ENCODE data around the gene RIPOR1.
A peak's percentile ranks its signal among the peaks of the same experiment; 100 is the strongest.
"Not testable (repeated sequence)": the region's sequence is repeated elsewhere in the genome, so short reads cannot be mapped to it uniquely, and the experiment has no call there.

RIPOR1 gene

GRCh38 chr16:67486805-67487204 lies 41.8 kb upstream of the RIPOR1 start:
- H3K9me2 ChIP-seq (ENCODE audit: low read depth, low read length): no peaks in the 10 kb centered on the region
- peaks cover 33% of the 10 kb centered on the region; the same call in 1 of the 2 replicates for H3K36me3 ChIP-seq (ENCODE audit: insufficient read depth, low read length)
- H3K4me3 ChIP-seq (ENCODE audit: low read depth, low read length, poor library complexity, severe bottlenecking): no peak overlapping the region
- no peak overlapping the region for H3K27ac ChIP-seq (ENCODE audit: low read depth, low read length, poor library complexity, severe bottlenecking)
- H3K9me3 ChIP-seq (ENCODE audit: low read length): 0 out of 2 replicates have a peak, but pooled peaks cover 3% of the 10 kb centered on the region
- TF ChIP-seq CTCF (IDR thresholded peaks at IDR 0.05; ENCODE audit: low read length): no peak
- TF ChIP-seq EZH2 (IDR thresholded peaks at IDR 0.05; ENCODE audit: borderline replicate concordance, low read length): no peak
- H3K27me3 ChIP-seq (ENCODE audit: insufficient read depth, low read length): no peaks in the 10 kb centered on the region
- no peak overlapping the region for H2AFZ ChIP-seq (ENCODE audit: low read length)
- H3F3A ChIP-seq (ENCODE audit: insufficient read depth, low read length): peaks cover 5% of the 10 kb centered on the region; the same call in 1 of the 2 replicates
- no peak overlapping the region for H3K4me2 ChIP-seq (ENCODE audit: low read length)
- H3K79me2 ChIP-seq (ENCODE audit: insufficient read depth, low read length): 0 out of 2 replicates have a peak, but pooled peaks cover 4% of the 10 kb centered on the region
- no peaks in the 10 kb centered on the region for H4K20me1 ChIP-seq (ENCODE audit: insufficient read depth, low read length)
- H3K4me1 ChIP-seq (ENCODE audit: insufficient read depth, low read length, severe bottlenecking): peaks cover 35% of the 10 kb centered on the region
- no peak overlapping the region for H3K9ac ChIP-seq (ENCODE audit: low read length)

GRCh38 chr16:67487561-67487960 lies 41.1 kb upstream of the RIPOR1 start:
- not testable (repeated sequence) for H3F3A ChIP-seq (ENCODE audit: insufficient read depth, low read length); H3K27me3 ChIP-seq (ENCODE audit: insufficient read depth, low read length); H3K4me3 ChIP-seq (ENCODE audit: low read depth, low read length, poor library complexity, severe bottlenecking); H3K4me2 ChIP-seq (ENCODE audit: low read length); H3K9me3 ChIP-seq (ENCODE audit: low read length); H4K20me1 ChIP-seq (ENCODE audit: insufficient read depth, low read length); H3K9ac ChIP-seq (ENCODE audit: low read length); H3K79me2 ChIP-seq (ENCODE audit: insufficient read depth, low read length); H2AFZ ChIP-seq (ENCODE audit: low read length); H3K9me2 ChIP-seq (ENCODE audit: low read depth, low read length)
- peaks cover 27% of the 10 kb centered on the region for H3K4me1 ChIP-seq (ENCODE audit: insufficient read depth, low read length, severe bottlenecking)
- H3K27ac ChIP-seq (ENCODE audit: low read depth, low read length, poor library complexity, severe bottlenecking): peak overlapping the region; percentile 86
- H3K36me3 ChIP-seq (ENCODE audit: insufficient read depth, low read length): peaks cover 33% of the 10 kb centered on the region; the same call in 1 of the 2 replicates

- Histone ChIP-seq H3K9me2 (ENCODE audit: low read depth, low read length) (no peaks in the 10 kb centered on the region), H3K27ac (ENCODE audit: low read depth, low read length, poor library complexity, severe bottlenecking) (peak overlapping the region; percentile 86), H3K36me3 (ENCODE audit: insufficient read depth, low read length) (peaks cover 26% of the 10 kb centered on the region; the same call in 1 of the 2 replicates), H3K27me3 (ENCODE audit: insufficient read depth, low read length) (no peaks in the 10 kb centered on the region), H3K4me1 (ENCODE audit: insufficient read depth, low read length, severe bottlenecking) (peaks cover 18% of the 10 kb centered on the region), H4K20me1 (ENCODE audit: insufficient read depth, low read length) (no peaks in the 10 kb centered on the region), H3K4me2 (ENCODE audit: low read length) (peak overlapping the region; percentile 26; the same call in 1 of the 2 replicates), H2AFZ (ENCODE audit: low read length) (no peak overlapping the region), H3K9ac (ENCODE audit: low read length) (peak overlapping the region; percentile 23; the same call in 1 of the 2 replicates), H3K9me3 (ENCODE audit: low read length) (0 out of 2 replicates have a peak, but pooled peaks cover 3% of the 10 kb centered on the region), H3K4me3 (ENCODE audit: low read depth, low read length, poor library complexity, severe bottlenecking) (no peak overlapping the region), H3K79me2 (ENCODE audit: insufficient read depth, low read length) (no peaks in the 10 kb centered on the region), H3F3A (ENCODE audit: insufficient read depth, low read length) (peaks cover 5% of the 10 kb centered on the region; the same call in 1 of the 2 replicates)
- no peak for TF ChIP-seq CTCF (IDR thresholded peaks at IDR 0.05; ENCODE audit: low read length)
- no peak for TF ChIP-seq EZH2 (IDR thresholded peaks at IDR 0.05; ENCODE audit: borderline replicate concordance, low read length)
These were observed 39.1 kb upstream of the RIPOR1 start for GRCh38 chr16:67489401-67490083.
